Left ventricle myocardium superior (tissue), 1 donor: Measurements from ENCODE around the gene WDR4. TPM values are rescaled to one million over a fixed set of nuclear protein-coding genes. Genes with fewer than 3 reads are reported as not detected.

ENCODE experiments used
- ATAC-seq: fragments of 200-7000 bp; cut with Tn5 transposase; one replicate; pipeline ENCODE4 v1.9.1; 2020; ENCODE audit warnings: mild to moderate bottlenecking, moderate library complexity
- DNase-seq: peaks from one replicate; pipeline ENCODE4 v3.0.0-alpha.2; 2020
- intact Hi-C: fragments of 100-400 bp; cut with micrococcal nuclease; formaldehyde crosslinking; loops from one replicate; pipeline ENCODE4 v1.11.0; 2022
- total RNA-seq: library from RNA; stranded (reverse); fragmentation: NEBNext Ultra II Directional; extraction: Animal tissue kit (Norgen Biotek cat#: 25700); gene quantifications from one replicate; pipeline ENCODE4 v1.2.1, GENCODE V29; 2021
- donor health status: DM: no; HTN: yes; CAD: no; lungs with severe emphysema.

WDR4 gene
- total RNA-seq, 1 donor from 2014 or later, result 4.8 TPM

- DNase-seq (no peak), ATAC-seq (no peak)
- intact Hi-C loops, result no loop called here
These were observed 79.4 kb downstream of the WDR4 start for GRCh38 chr21:42799948-42800347.

- intact Hi-C loops, result no loop called here
- ATAC-seq (no peak), DNase-seq (no peak)
These were observed 79.8 kb downstream of the WDR4 start for GRCh38 chr21:42799516-42799915.

Other genes with a start within 250 kb of the WDR4 start
- gene PDE9A, start 225.9 kb downstream of the WDR4 start, total RNA-seq, result 4.1 TPM
- gene NDUFV3, start 13.8 kb upstream of the WDR4 start, total RNA-seq, result 59.3 TPM
- gene ERVH48-1, start 46.1 kb upstream of the WDR4 start, total RNA-seq, result not detected
- gene PKNOX1, start 95.0 kb upstream of the WDR4 start, total RNA-seq, result 8.4 TPM
- gene CBS, start 196.3 kb upstream of the WDR4 start, total RNA-seq, result 4.8 TPM
- 15.8 TPM for gene U2AF1, start 228.0 kb upstream of the WDR4 start, total RNA-seq